HG03571 (cell line): ENCODE data around the gene HCN4.

ENCODE experiments used
- ATAC-seq: cut with Tn5 transposase; IDR thresholded peaks from one replicate; pipeline ENCODE4 v1.9.1; 2021; ENCODE audit not compliant: unreplicated experiment

The HCN4 gene

GRCh38 chr15:73380661-73381060 is 11.9 kb upstream of the HCN4 start:
- no peak for ATAC-seq

- ATAC-seq: no peak
These were observed 9.3 kb upstream of the HCN4 start for GRCh38 chr15:73378089-73378488.

GRCh38 chr15:73375755-73376305 is 7.1 kb upstream of the HCN4 start:
- ATAC-seq: no peak

GRCh38 chr15:73375012-73375411 is 6.3 kb upstream of the HCN4 start:
- no peak for ATAC-seq

GRCh38 chr15:73374604-73375003 is 5.8 kb upstream of the HCN4 start:
- ATAC-seq: no peak

GRCh38 chr15:73373221-73373620 is 4.5 kb upstream of the HCN4 start:
- ATAC-seq: no peak

GRCh38 chr15:73371812-73372211 is 3.1 kb upstream of the HCN4 start:
- no peak for ATAC-seq

- ATAC-seq: no peak
These were observed 1.4 kb upstream of the HCN4 start for GRCh38 chr15:73370151-73370550.

- ATAC-seq: no peak
These were observed 466 bp upstream of the HCN4 start for GRCh38 chr15:73369154-73369694.

GRCh38 chr15:73367624-73368300 is 996 bp downstream of the HCN4 start:
- ATAC-seq: no peak

GRCh38 chr15:73366766-73367623 is 1.8 kb downstream of the HCN4 start:
- ATAC-seq: no peak

GRCh38 chr15:73364070-73364469 is 4.7 kb downstream of the HCN4 start:
- ATAC-seq: no peak

- no peak for ATAC-seq
These were observed 5.9 kb downstream of the HCN4 start for GRCh38 chr15:73362900-73363299.

- no peak for ATAC-seq
These were observed 7.4 kb downstream of the HCN4 start for GRCh38 chr15:73361337-73361736.

- ATAC-seq: no peak
These were observed 9.1 kb downstream of the HCN4 start for GRCh38 chr15:73359651-73360050.

GRCh38 chr15:73357999-73358665 is 10.6 kb downstream of the HCN4 start:
- ATAC-seq: no peak

GRCh38 chr15:73355612-73356265 is 13.0 kb downstream of the HCN4 start:
- no peak for ATAC-seq

- no peak for ATAC-seq
These were observed 14.5 kb downstream of the HCN4 start for GRCh38 chr15:73354241-73354640.

- ATAC-seq: no peak
These were observed 15.0 kb downstream of the HCN4 start for GRCh38 chr15:73353734-73354133.

- ATAC-seq: no peak
These were observed 16.7 kb downstream of the HCN4 start for GRCh38 chr15:73352082-73352481.

GRCh38 chr15:73349191-73349590 is 19.6 kb downstream of the HCN4 start:
- ATAC-seq: no peak
